GM23338 (cell line): Measurements from ENCODE around the gene ELAVL2. TPM values are rescaled to one million over a fixed set of nuclear protein-coding genes. Genes with fewer than 3 reads are reported as not detected.
A peak's percentile ranks its signal among the peaks of the same experiment; 100 is the strongest.

Source experiments
- ATAC-seq: fragments of 200-7000 bp; cut with Tn5 transposase; 3 replicates; pipeline ENCODE4 v1.9.1; 2020
- DNase-seq: peaks from one replicate; pipeline ENCODE4 v3.0.0-alpha.2; 2015; ENCODE audit warnings: low spot score
- H2AFZ ChIP-seq: fragments of 200-600 bp; sonication (generic); 2 replicates; pipeline ENCODE4 v1.8.0; 2016; ENCODE audit warnings: antibody characterized with exemption, mild to moderate bottlenecking, moderate library complexity
- H3F3A ChIP-seq: fragments of 200-600 bp; sonication (generic); replicated peaks from 2 replicates; pipeline ENCODE4 v1.8.0; 2017; ENCODE audit warnings: antibody characterized with exemption, mixed run types, low read depth
- H3K27ac ChIP-seq: fragments of 200-600 bp; sonication (generic); 2 replicates; pipeline ENCODE4 v1.6.1; 2016; ENCODE audit warnings: low read depth
- H3K27me3 ChIP-seq: fragments of 200-600 bp; sonication (generic); 2 replicates; pipeline ENCODE4 v1.8.0; 2016; ENCODE audit warnings: mild to moderate bottlenecking, mixed run types, moderate library complexity; ENCODE audit not compliant: insufficient read depth
- H3K36me3 ChIP-seq: fragments of 200-600 bp; sonication (generic); 2 replicates; pipeline ENCODE4 v1.8.0; 2016; ENCODE audit warnings: mild to moderate bottlenecking; ENCODE audit not compliant: insufficient read depth
- H3K4me1 ChIP-seq: fragments of 200-600 bp; sonication (generic); 2 replicates; pipeline ENCODE4 v1.8.0; 2016; ENCODE audit warnings: mild to moderate bottlenecking, moderate library complexity; ENCODE audit not compliant: insufficient read depth
- H3K4me2 ChIP-seq: fragments of 200-600 bp; sonication (generic); 2 replicates; pipeline ENCODE4 v1.7.1; 2017; ENCODE audit warnings: mixed run types
- H3K4me3 ChIP-seq: fragments of 200-600 bp; sonication (generic); 2 replicates; pipeline ENCODE4 v1.6.1; 2016; ENCODE audit warnings: mixed run types
- H3K79me2 ChIP-seq: fragments of 200-600 bp; sonication (generic); replicated peaks from 2 replicates; pipeline ENCODE4 v1.8.0; 2017; ENCODE audit warnings: mild to moderate bottlenecking; ENCODE audit not compliant: insufficient read depth
- H3K9me2 ChIP-seq: fragments of 200-600 bp; sonication (generic); 2 replicates; pipeline ENCODE4 v1.8.0; 2017; ENCODE audit not compliant: insufficient read depth
- H4K20me1 ChIP-seq: fragments of 200-600 bp; sonication (generic); replicated peaks from 2 replicates; pipeline ENCODE4 v1.8.0; 2017; ENCODE audit warnings: mild to moderate bottlenecking; ENCODE audit not compliant: insufficient read depth
- H3K27ac Mint-ChIP-seq: 2 replicates; pipeline ENCODE4 v1.8.0; 2020; ENCODE audit warnings: inconsistent platforms, mild to moderate bottlenecking, moderate library complexity, mixed read lengths
- H3K27me3 Mint-ChIP-seq: 3 replicates; pipeline ENCODE4 v1.8.0; 2022; ENCODE audit warnings: low read depth, mild to moderate bottlenecking, moderate library complexity, mixed read lengths, inconsistent platforms; ENCODE audit not compliant: insufficient read depth, poor library complexity
- H3K36me3 Mint-ChIP-seq: 3 replicates; pipeline ENCODE4 v1.8.0; 2021; ENCODE audit warnings: low read depth, mild to moderate bottlenecking, inconsistent platforms, moderate library complexity, mixed read lengths
- H3K4me1 Mint-ChIP-seq: 3 replicates; pipeline ENCODE4 v1.8.0; 2020; ENCODE audit warnings: mild to moderate bottlenecking, inconsistent platforms, mixed read lengths
- H3K4me3 Mint-ChIP-seq: 3 replicates; pipeline ENCODE4 v1.8.0; 2021; ENCODE audit warnings: moderate library complexity, mild to moderate bottlenecking, inconsistent platforms, mixed read lengths
- H3K9me3 Mint-ChIP-seq: 3 replicates; pipeline ENCODE4 v1.8.0; 2020; ENCODE audit warnings: moderate library complexity, mild to moderate bottlenecking, inconsistent platforms, mixed read lengths
- CREB1 ChIP-seq: fragments of 250-450 bp; sonication (Bioruptor Pico); IDR thresholded peaks from 2 replicates; pipeline ENCODE4 v1.5.0; 2020; ENCODE audit warnings: low read depth, mild to moderate bottlenecking, moderate library complexity
- EZH2 ChIP-seq: fragments of 200-600 bp; sonication (generic); IDR thresholded peaks from one replicate; pipeline ENCODE4 v1.8.0; 2017; ENCODE audit warnings: antibody characterized with exemption, mild to moderate bottlenecking, low read depth; ENCODE audit not compliant: unreplicated experiment
- EZH2phosphoT487 ChIP-seq: fragments of 200-600 bp; sonication (generic); IDR thresholded peaks from one replicate; pipeline ENCODE4 v1.8.1; 2018; ENCODE audit warnings: antibody characterized with exemption; ENCODE audit not compliant: unreplicated experiment
- JUNB ChIP-seq: IDR thresholded peaks from one replicate; pipeline ENCODE4 v1.6.1; 2016; ENCODE audit warnings: antibody characterized with exemption; ENCODE audit not compliant: unreplicated experiment
- NANOG ChIP-seq: IDR thresholded peaks from 2 replicates; pipeline ENCODE4 v1.6.1; 2016; ENCODE audit warnings: antibody characterized with exemption, borderline replicate concordance
- POLR2AphosphoS5 ChIP-seq: IDR thresholded peaks from 2 replicates; pipeline ENCODE4 v1.6.1; 2016; ENCODE audit warnings: antibody characterized with exemption, low read depth
- STAT1 ChIP-seq: IDR thresholded peaks from one replicate; pipeline ENCODE4 v1.6.1; 2016; ENCODE audit warnings: antibody characterized with exemption; ENCODE audit not compliant: unreplicated experiment
- ZNF114 ChIP-seq: fragments of 250-450 bp; sonication (Bioruptor Pico); IDR thresholded peaks from 2 replicates; pipeline ENCODE4 v1.5.0; 2020; ENCODE audit warnings: mild to moderate bottlenecking, moderate library complexity
- ZNF331 ChIP-seq: fragments of 250-450 bp; sonication (Bioruptor Pico); IDR thresholded peaks from 2 replicates; pipeline ENCODE4 v1.5.0; 2020; ENCODE audit warnings: low read depth, mild to moderate bottlenecking, moderate library complexity
- polyA plus RNA-seq: library from polyadenylated mRNA; unstranded; fragments of >200 nt; fragmentation: Nextera tagmentation; extraction: Ambion mirVana; gene quantifications from 2 replicates; pipeline ENCODE4 v1.2.1, GENCODE V29; 2016
- total RNA-seq: library from RNA; depleted of rRNA; stranded (reverse); fragments of >200 nt; shearing (Covaris generic); gene quantifications from 2 replicates; pipeline ENCODE4 v1.2.3, GENCODE V29; 2014
- TF ChIP-seq, protein P1 (sequence below), 2 experiments: fragments of 200-600 bp in 1 of 2; sonication (generic) in 1 of 2; conservative IDR thresholded peaks; 2 replicates each; pipeline versions ENCODE4 v1.5.1 to v1.6.1; 2016 to 2017; ENCODE audit warnings: antibody characterized with exemption in 2 of 2, low read depth in 2 of 2, mild to moderate bottlenecking in 2 of 2, moderate library complexity in 1 of 2
- TF ChIP-seq, protein P2 (sequence below): IDR thresholded peaks from one replicate; pipeline ENCODE4 v1.6.1; 2018; ENCODE audit warnings: antibody characterized with exemption; ENCODE audit not compliant: unreplicated experiment
- TF ChIP-seq, protein P3 (sequence below): fragments of 250-450 bp; sonication (Bioruptor Pico); IDR thresholded peaks from 2 replicates; pipeline ENCODE4 v1.5.0; 2020; ENCODE audit warnings: mild to moderate bottlenecking, moderate library complexity
- TF ChIP-seq, protein P4 (sequence below): IDR thresholded peaks from 2 replicates; pipeline ENCODE4 v1.6.1; 2016; ENCODE audit warnings: antibody characterized with exemption

Gene ELAVL2
- total and polyA plus RNA-seq, 2 experiments from 2014 or later: 18.6 to 42.4 TPM

DNA sequence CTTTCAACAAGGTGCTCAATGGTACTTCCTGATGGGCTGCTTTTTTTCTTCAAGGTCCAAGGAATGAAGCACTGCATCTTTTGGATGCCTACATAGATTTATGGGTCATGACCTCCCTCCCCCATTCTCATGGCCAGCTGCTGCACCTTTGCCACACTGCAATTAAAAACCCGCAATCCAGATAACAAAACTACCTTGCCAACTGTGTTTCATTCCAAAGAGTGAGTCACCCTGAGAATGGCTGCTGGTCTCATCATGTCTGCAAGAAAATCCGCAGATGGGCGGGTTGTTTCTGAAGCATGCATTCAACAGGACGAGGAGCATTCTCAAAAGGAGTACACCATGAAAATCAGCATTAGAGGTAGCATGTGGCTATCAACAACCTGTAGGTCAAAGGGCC lies 139.8 kb downstream of the ELAVL2 start:
- H3K36me3 Mint-ChIP-seq: peaks cover 18% of the 10 kb centered on the region; the same call in 2 of the 3 replicates
- TF ChIP-seq POLR2AphosphoS5 (no peak), JUNB (no peak), STAT1 (no peak), NANOG (no peak), ZNF114 (CRISPR knock-in tag) (no peak), EZH2 (no peak), EZH2phosphoT487 (no peak), CREB1 (CRISPR knock-in tag) (no peak), ZNF331 (CRISPR knock-in tag) (no peak)
- TF ChIP-seq, protein P1, sequence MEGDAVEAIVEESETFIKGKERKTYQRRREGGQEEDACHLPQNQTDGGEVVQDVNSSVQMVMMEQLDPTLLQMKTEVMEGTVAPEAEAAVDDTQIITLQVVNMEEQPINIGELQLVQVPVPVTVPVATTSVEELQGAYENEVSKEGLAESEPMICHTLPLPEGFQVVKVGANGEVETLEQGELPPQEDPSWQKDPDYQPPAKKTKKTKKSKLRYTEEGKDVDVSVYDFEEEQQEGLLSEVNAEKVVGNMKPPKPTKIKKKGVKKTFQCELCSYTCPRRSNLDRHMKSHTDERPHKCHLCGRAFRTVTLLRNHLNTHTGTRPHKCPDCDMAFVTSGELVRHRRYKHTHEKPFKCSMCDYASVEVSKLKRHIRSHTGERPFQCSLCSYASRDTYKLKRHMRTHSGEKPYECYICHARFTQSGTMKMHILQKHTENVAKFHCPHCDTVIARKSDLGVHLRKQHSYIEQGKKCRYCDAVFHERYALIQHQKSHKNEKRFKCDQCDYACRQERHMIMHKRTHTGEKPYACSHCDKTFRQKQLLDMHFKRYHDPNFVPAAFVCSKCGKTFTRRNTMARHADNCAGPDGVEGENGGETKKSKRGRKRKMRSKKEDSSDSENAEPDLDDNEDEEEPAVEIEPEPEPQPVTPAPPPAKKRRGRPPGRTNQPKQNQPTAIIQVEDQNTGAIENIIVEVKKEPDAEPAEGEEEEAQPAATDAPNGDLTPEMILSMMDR (conservative IDR thresholded peaks at IDR 0.05; ENCODE audit: low read depth in 2 of 2): no peak
- TF ChIP-seq, protein P2, sequence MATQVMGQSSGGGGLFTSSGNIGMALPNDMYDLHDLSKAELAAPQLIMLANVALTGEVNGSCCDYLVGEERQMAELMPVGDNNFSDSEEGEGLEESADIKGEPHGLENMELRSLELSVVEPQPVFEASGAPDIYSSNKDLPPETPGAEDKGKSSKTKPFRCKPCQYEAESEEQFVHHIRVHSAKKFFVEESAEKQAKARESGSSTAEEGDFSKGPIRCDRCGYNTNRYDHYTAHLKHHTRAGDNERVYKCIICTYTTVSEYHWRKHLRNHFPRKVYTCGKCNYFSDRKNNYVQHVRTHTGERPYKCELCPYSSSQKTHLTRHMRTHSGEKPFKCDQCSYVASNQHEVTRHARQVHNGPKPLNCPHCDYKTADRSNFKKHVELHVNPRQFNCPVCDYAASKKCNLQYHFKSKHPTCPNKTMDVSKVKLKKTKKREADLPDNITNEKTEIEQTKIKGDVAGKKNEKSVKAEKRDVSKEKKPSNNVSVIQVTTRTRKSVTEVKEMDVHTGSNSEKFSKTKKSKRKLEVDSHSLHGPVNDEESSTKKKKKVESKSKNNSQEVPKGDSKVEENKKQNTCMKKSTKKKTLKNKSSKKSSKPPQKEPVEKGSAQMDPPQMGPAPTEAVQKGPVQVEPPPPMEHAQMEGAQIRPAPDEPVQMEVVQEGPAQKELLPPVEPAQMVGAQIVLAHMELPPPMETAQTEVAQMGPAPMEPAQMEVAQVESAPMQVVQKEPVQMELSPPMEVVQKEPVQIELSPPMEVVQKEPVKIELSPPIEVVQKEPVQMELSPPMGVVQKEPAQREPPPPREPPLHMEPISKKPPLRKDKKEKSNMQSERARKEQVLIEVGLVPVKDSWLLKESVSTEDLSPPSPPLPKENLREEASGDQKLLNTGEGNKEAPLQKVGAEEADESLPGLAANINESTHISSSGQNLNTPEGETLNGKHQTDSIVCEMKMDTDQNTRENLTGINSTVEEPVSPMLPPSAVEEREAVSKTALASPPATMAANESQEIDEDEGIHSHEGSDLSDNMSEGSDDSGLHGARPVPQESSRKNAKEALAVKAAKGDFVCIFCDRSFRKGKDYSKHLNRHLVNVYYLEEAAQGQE: no peak
- TF ChIP-seq, protein P3, sequence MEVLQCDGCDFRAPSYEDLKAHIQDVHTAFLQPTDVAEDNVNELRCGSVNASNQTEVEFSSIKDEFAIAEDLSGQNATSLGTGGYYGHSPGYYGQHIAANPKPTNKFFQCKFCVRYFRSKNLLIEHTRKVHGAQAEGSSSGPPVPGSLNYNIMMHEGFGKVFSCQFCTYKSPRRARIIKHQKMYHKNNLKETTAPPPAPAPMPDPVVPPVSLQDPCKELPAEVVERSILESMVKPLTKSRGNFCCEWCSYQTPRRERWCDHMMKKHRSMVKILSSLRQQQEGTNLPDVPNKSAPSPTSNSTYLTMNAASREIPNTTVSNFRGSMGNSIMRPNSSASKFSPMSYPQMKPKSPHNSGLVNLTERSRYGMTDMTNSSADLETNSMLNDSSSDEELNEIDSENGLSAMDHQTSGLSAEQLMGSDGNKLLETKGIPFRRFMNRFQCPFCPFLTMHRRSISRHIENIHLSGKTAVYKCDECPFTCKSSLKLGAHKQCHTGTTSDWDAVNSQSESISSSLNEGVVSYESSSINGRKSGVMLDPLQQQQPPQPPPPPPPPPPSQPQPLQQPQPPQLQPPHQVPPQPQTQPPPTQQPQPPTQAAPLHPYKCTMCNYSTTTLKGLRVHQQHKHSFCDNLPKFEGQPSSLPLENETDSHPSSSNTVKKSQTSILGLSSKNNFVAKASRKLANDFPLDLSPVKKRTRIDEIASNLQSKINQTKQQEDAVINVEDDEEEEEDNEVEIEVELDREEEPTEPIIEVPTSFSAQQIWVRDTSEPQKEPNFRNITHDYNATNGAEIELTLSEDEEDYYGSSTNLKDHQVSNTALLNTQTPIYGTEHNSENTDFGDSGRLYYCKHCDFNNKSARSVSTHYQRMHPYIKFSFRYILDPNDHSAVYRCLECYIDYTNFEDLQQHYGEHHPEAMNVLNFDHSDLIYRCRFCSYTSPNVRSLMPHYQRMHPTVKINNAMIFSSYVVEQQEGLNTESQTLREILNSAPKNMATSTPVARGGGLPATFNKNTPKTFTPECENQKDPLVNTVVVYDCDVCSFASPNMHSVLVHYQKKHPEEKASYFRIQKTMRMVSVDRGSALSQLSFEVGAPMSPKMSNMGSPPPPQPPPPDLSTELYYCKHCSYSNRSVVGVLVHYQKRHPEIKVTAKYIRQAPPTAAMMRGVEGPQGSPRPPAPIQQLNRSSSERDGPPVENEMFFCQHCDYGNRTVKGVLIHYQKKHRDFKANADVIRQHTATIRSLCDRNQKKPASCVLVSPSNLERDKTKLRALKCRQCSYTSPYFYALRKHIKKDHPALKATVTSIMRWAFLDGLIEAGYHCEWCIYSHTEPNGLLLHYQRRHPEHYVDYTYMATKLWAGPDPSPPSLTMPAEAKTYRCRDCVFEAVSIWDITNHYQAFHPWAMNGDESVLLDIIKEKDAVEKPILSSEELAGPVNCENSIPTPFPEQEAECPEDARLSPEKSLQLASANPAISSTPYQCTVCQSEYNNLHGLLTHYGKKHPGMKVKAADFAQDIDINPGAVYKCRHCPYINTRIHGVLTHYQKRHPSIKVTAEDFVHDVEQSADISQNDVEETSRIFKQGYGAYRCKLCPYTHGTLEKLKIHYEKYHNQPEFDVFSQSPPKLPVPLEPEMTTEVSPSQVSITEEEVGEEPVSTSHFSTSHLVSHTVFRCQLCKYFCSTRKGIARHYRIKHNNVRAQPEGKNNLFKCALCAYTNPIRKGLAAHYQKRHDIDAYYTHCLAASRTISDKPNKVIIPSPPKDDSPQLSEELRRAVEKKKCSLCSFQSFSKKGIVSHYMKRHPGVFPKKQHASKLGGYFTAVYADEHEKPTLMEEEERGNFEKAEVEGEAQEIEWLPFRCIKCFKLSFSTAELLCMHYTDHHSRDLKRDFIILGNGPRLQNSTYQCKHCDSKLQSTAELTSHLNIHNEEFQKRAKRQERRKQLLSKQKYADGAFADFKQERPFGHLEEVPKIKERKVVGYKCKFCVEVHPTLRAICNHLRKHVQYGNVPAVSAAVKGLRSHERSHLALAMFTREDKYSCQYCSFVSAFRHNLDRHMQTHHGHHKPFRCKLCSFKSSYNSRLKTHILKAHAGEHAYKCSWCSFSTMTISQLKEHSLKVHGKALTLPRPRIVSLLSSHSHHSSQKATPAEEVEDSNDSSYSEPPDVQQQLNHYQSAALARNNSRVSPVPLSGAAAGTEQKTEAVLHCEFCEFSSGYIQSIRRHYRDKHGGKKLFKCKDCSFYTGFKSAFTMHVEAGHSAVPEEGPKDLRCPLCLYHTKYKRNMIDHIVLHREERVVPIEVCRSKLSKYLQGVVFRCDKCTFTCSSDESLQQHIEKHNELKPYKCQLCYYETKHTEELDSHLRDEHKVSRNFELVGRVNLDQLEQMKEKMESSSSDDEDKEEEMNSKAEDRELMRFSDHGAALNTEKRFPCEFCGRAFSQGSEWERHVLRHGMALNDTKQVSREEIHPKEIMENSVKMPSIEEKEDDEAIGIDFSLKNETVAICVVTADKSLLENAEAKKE (CRISPR knock-in tag): no peak
- TF ChIP-seq, protein P4, sequence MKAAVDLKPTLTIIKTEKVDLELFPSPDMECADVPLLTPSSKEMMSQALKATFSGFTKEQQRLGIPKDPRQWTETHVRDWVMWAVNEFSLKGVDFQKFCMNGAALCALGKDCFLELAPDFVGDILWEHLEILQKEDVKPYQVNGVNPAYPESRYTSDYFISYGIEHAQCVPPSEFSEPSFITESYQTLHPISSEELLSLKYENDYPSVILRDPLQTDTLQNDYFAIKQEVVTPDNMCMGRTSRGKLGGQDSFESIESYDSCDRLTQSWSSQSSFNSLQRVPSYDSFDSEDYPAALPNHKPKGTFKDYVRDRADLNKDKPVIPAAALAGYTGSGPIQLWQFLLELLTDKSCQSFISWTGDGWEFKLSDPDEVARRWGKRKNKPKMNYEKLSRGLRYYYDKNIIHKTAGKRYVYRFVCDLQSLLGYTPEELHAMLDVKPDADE: no peak
- 0 out of 2 replicates have a peak overlapping the region, but pooled peaks have one; percentile 19 for H3K27ac Mint-ChIP-seq
- peaks cover 12% of the 10 kb centered on the region for H3K79me2 ChIP-seq
- no peak overlapping the region; the same call in 2 of the 3 replicates for H3K4me3 Mint-ChIP-seq
- ATAC-seq: peak; percentile 32; the same call in 2 of the 3 replicates
- no peak overlapping the region for H2AFZ ChIP-seq
- H3K4me1 Mint-ChIP-seq: peaks cover 73% of the 10 kb centered on the region
- 0 out of 2 replicates have a peak, but pooled peaks cover 4% of the 10 kb centered on the region for H3F3A ChIP-seq
- no peak overlapping the region for H3K27ac ChIP-seq
- H3K4me1 ChIP-seq: peaks cover 60% of the 10 kb centered on the region
- no peaks in the 10 kb centered on the region for H3K27me3 ChIP-seq
- no peaks in the 10 kb centered on the region for H3K9me3 Mint-ChIP-seq
- H4K20me1 ChIP-seq: peaks cover 4% of the 10 kb centered on the region; the same call in 1 of the 2 replicates
- H3K36me3 ChIP-seq: no peaks in the 10 kb centered on the region
- peak overlapping the region; percentile 37; the same call in 1 of the 2 replicates for H3K4me2 ChIP-seq
- no peaks in the 10 kb centered on the region for H3K9me2 ChIP-seq
- H3K4me3 ChIP-seq: no peak overlapping the region
- H3K27me3 Mint-ChIP-seq: peaks cover 15% of the 10 kb centered on the region
- peak; percentile 26 for DNase-seq
